Stomach (tissue), 4 donors: Measurements from ENCODE around the gene CAMK1G.

ENCODE experiments used
- CTCF ChIP-seq, 7 experiments: fragments of 450-650 bp in 4 of 7; fragments of 200-600 bp in 3 of 7; sonication (generic) in 3 of 7; IDR thresholded peaks; one replicate each; pipeline ENCODE4 v1.5.1; 2016 to 2019; ENCODE audit warnings: antibody characterized with exemption in 7 of 7, control low read depth in 2 of 7, mild to moderate bottlenecking in 1 of 7
- EP300 ChIP-seq: sonication (generic); formaldehyde crosslinking; IDR thresholded peaks from one replicate; pipeline ENCODE4 v1.6.1; 2017; ENCODE audit warnings: antibody characterized with exemption
- POLR2A ChIP-seq, 4 donors: fragments of 450-650 bp; IDR thresholded peaks; one replicate each; pipeline ENCODE4 v1.6.1; 2016; ENCODE audit warnings: antibody characterized with exemption in 4 of 4, control low read depth in 2 of 4, mild to moderate bottlenecking in 1 of 4, moderate library complexity in 1 of 4
- POLR2AphosphoS5 ChIP-seq, 3 donors: sonication (generic); formaldehyde crosslinking; IDR thresholded peaks; one replicate each; pipeline ENCODE4 v1.6.1; 2016; ENCODE audit warnings: antibody characterized with exemption in 3 of 3

DNA sequence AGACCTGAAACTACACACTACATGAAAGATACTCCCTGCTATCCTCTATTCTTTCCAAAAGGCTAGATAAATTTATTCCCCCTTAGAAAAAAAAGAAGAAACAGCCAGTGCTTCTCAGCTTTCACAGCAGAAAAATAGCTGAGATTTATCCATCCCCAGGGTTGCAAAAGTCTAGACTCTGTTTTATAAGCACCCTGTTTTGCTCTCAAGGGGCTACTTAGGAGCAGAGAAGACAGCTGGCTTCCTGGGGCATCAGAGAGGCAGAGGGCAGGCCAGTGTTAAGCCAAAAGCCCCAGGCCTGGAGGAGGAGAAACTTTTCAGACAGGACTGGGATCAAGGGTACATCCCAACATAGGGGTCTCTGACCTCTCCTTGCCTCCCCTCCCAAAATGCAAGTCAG is 64.8 kb downstream of the CAMK1G start:
- TF ChIP-seq CTCF (IDR thresholded peaks at IDR 0.05) = no peak
- no peak for TF ChIP-seq POLR2A (IDR thresholded peaks at IDR 0.05)
- no peak for TF ChIP-seq EP300
- TF ChIP-seq POLR2AphosphoS5 (IDR thresholded peaks at IDR 0.05) = no peak
